ENCODE data around the gene TNFRSF19. TPM values are rescaled to one million over a fixed set of nuclear protein-coding genes. Genes with fewer than 3 reads are reported as not detected.

Gene TNFRSF19
- total and polyA plus RNA-seq, 2 of the 8 experiments (the other 6 are each of a cell fraction or from before 2014, with no cell fraction given), result 0.50 to 0.95 TPM

DNA sequence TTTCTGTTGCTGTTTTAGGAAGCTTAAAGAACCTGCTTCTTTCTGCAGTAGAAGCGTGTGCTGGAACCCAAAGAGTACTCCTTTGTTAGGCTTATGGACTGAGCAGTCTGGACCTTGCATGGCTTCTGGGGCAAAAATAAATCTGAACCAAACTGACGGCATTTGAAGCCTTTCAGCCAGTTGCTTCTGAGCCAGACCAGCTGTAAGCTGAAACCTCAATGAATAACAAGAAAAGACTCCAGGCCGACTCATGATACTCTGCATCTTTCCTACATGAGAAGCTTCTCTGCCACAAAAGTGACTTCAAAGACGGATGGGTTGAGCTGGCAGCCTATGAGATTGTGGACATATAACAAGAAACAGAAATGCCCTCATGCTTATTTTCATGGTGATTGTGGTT lies 103.1 kb downstream of the TNFRSF19 start:
- peaks cover 6 to 7% of the 10 kb centered on the region in 2 experiments; a peak in 3 of 4 replicates for H3K9me3 ChIP-seq (ENCODE audit: insufficient read depth in 2 of 2, low read depth in 1 of 2, low read length in 1 of 2)
- H3K4ac ChIP-seq (replicated peaks; ENCODE audit: insufficient read length, low read depth, low read length), result no peak overlapping the region
- H3K56ac ChIP-seq (replicated peaks; ENCODE audit: insufficient read length, low read depth, low read length), result no peak overlapping the region
- H2BK120ac ChIP-seq (replicated peaks; ENCODE audit: low read depth, low read length), result no peak overlapping the region
- no peak overlapping the region for H2BK20ac ChIP-seq (ENCODE audit: low read length)
- no peak overlapping the region for H2BK12ac ChIP-seq (ENCODE audit: low read depth, low read length)
- H3K4me1 ChIP-seq (replicated peaks in 1 of 4; ENCODE audit: control insufficient read depth in 3 of 4, insufficient read depth in 4 of 4, low read length in 3 of 4), result peaks cover 0 to 8% (median 1%) of the 10 kb centered on the region in 4 experiments; a peak in 2 of 7 replicates
- H3K23ac ChIP-seq (ENCODE audit: insufficient read length), result no peak overlapping the region
- FAIRE-seq, result no peak
- H2AK5ac ChIP-seq (ENCODE audit: low read depth, low read length), result no peak overlapping the region
- no peak overlapping the region for H3K14ac ChIP-seq (ENCODE audit: insufficient read length)
- no peak overlapping the region for H4K5ac ChIP-seq (ENCODE audit: insufficient read length, low read depth, low read length)
- H4K8ac ChIP-seq (ENCODE audit: extremely low read depth, insufficient read depth, low read length), result no peak overlapping the region
- no peak overlapping the region for H3K4me3 ChIP-seq (ENCODE audit: extremely low read depth in 1 of 4, insufficient read depth in 2 of 4, low read depth in 3 of 4, low read length in 4 of 4)
- WGBS, 2 experiments (ENCODE audit: extremely low coverage in 1 of 2, insufficient coverage in 1 of 2, insufficient read length in 1 of 2, insufficient replicate concordance in 2 of 2, low coverage in 1 of 2, low lambda C conversion rate in 2 of 2, missing lambda C conversion rate in 1 of 2), result 71% methylated on average over 4 of the region's 4 CpGs; no CpG with 5 or more reads in 1 of the 2 experiments
- H3K79me1 ChIP-seq (ENCODE audit: low read depth, low read length), result no peaks in the 10 kb centered on the region
- H3K27me3 ChIP-seq (replicated peaks in 1 of 4; ENCODE audit: control insufficient read depth in 3 of 4, extremely low read depth in 1 of 4, insufficient read depth in 3 of 4, low read length in 3 of 4), result no peaks in the 10 kb centered on the region
- DNase-seq (ENCODE audit: low read depth in 1 of 2, low spot score in 2 of 2), result no peak
- H2AFZ ChIP-seq (ENCODE audit: low read length), result no peak overlapping the region
- CTCF ChIA-PET (ENCODE audit: partially characterized antibody), result interaction anchor here (0.6 to 1.5 kb wide), 8 partner anchors 11 to 548 kb away, joined by 3 to 5 read pairs (median 3); no protein-coding TSS in a partner anchor
- no peaks in the 10 kb centered on the region for H3K23me2 ChIP-seq (ENCODE audit: low read depth, low read length)
- POLR2A ChIA-PET (ENCODE audit: partially characterized antibody), result no interaction called here
- H4K91ac ChIP-seq (replicated peaks; ENCODE audit: insufficient read length, low read length), result no peak overlapping the region
- H2BK15ac ChIP-seq (ENCODE audit: low read length), result no peak overlapping the region
- no peaks in the 10 kb centered on the region for H3K79me2 ChIP-seq (ENCODE audit: control insufficient read depth in 1 of 2, insufficient read depth in 2 of 2, low read length in 2 of 2)
- no peak overlapping the region for H2BK5ac ChIP-seq (ENCODE audit: low read depth, low read length)
- TF ChIP-seq TBP (IDR thresholded peaks at IDR 0.05; ENCODE audit: low read depth, low read length), result no peak
- no peak for TF ChIP-seq GABPA (IDR thresholded peaks at IDR 0.05; ENCODE audit: borderline replicate concordance, insufficient read depth, low read length)
- TF ChIP-seq KDM5A (IDR thresholded peaks at IDR 0.05; ENCODE audit: low read length), result no peak
- no peak for TF ChIP-seq HDAC2 (IDR thresholded peaks at IDR 0.05; ENCODE audit: borderline replicate concordance in 1 of 2, low read depth in 2 of 2, low read length in 2 of 2)
- TF ChIP-seq TEAD4 (IDR thresholded peaks at IDR 0.05; ENCODE audit: low read depth, low read length), result no peak
- no peak for TF ChIP-seq SP2 (IDR thresholded peaks at IDR 0.05; ENCODE audit: low read length)
- TF ChIP-seq KDM1A (IDR thresholded peaks at IDR 0.05; ENCODE audit: borderline replicate concordance, low read length), result no peak
- no peak for TF ChIP-seq POLR2A (IDR thresholded peaks at IDR 0.05; ENCODE audit: control extremely low read depth in 1 of 2, low read depth in 2 of 2, low read length in 2 of 2)
- no peak for TF ChIP-seq POLR2AphosphoS5 (IDR thresholded peaks at IDR 0.05; ENCODE audit: low read depth, low read length)
- no peak overlapping the region for H3K18ac ChIP-seq (ENCODE audit: extremely low read depth, low read length)
- no peak overlapping the region for H3K4me2 ChIP-seq (ENCODE audit: insufficient read depth in 1 of 2, low read depth in 2 of 2, low read length in 2 of 2)
- peaks cover 0 to 6% (median 0%) of the 10 kb centered on the region in 4 experiments; a peak in 1 of 8 replicates for H3K36me3 ChIP-seq (ENCODE audit: control insufficient read depth in 2 of 4, insufficient read depth in 4 of 4, low read length in 3 of 4)
- H3K27ac ChIP-seq (ENCODE audit: low read depth, low read length), result no peak overlapping the region
- H3K9ac ChIP-seq (replicated peaks in 1 of 4; ENCODE audit: extremely low read depth in 1 of 4, low read depth in 3 of 4, low read length in 3 of 4), result no peak overlapping the region
- H4K20me1 ChIP-seq (replicated peaks in 1 of 2; ENCODE audit: control insufficient read depth in 1 of 2, insufficient read depth in 2 of 2, low read length in 2 of 2), result no peaks in the 10 kb centered on the region
